ENCODE results near the gene NCBP3. TPM values are rescaled to one million over a fixed set of nuclear protein-coding genes. Genes with fewer than 3 reads are reported as not detected.

Gene NCBP3
- total and polyA plus RNA-seq, 9 of the 15 experiments (the other 6 are each of a cell fraction or from before 2014, with no cell fraction given) = 3.1 to 25.5 (median 20.5) TPM

DNA sequence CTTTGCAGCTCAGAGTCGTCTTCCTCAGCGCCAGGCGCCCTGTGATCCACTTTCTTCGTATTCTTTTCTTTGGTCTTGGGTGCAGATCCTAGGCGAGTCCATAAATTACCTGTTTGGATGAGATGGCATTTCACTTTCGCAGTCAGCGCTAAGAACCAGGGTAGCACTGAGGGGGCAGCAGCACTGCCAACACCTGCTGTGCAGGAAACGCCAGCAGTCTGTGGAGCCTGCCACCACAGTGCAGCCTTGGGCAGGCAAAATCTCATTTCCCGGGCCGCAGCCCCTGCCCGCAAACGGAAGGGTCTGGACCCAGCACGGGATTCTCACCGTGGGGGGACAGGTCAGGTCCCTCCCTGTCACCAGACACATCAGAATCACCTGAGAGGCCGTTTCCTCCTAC, 32.9 kb downstream of the NCBP3 start (continued):
- TF ChIP-seq ZNF274 (IDR thresholded peaks at IDR 0.05; ENCODE audit: borderline replicate concordance, low read depth, low read length) = no peak

DNA sequence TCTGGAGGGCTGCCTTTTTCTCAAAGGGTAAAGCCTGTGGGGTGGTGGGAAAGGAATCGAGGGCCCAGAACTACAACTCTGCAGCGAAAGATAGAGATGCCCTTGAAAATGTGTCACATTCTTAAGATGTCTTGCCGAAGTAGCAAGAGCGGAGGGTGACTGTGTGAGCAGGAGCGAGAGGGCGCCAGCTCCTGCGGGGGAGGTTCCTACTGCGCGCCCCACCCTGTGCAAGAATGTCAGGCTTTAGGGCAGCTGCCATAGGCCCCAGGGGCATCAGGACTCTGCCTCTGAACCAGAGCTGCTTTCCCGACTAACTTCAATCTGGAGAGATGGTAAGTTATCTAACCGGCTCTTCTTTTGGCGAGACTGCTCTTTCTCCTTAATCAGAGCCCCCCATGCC, 33.3 kb downstream of the NCBP3 start:
- 88% methylated on average over 8 of the region's 12 CpGs for WGBS (ENCODE audit: insufficient coverage, low coverage, missing lambda C conversion rate)
- no peak for TF ChIP-seq ZNF12 (CRISPR knock-in tag; IDR thresholded peaks at IDR 0.05)
- no peak for TF ChIP-seq ZC3H11A (IDR thresholded peaks at IDR 0.05; ENCODE audit: low read depth, low read length)
- TF ChIP-seq KLF10 (CRISPR knock-in tag; IDR thresholded peaks at IDR 0.05) = no peak
- no peak for TF ChIP-seq HDAC2 (IDR thresholded peaks at IDR 0.05)
- no peak for TF ChIP-seq ZFX (CRISPR knock-in tag; IDR thresholded peaks at IDR 0.05)
- TF ChIP-seq RFX1 (IDR thresholded peaks at IDR 0.05) = no peak
- no peak for TF ChIP-seq MTA2 (IDR thresholded peaks at IDR 0.05; ENCODE audit: low read depth)
- TF ChIP-seq SIX5 (IDR thresholded peaks at IDR 0.05; ENCODE audit: borderline replicate concordance in 1 of 2, insufficient read depth in 1 of 2, low read depth in 1 of 2, low read length in 2 of 2) = no peak
- no peak for TF ChIP-seq FOXP1 (CRISPR knock-in tag; IDR thresholded peaks at IDR 0.05)
- Histone ChIP-seq H3K4me1 (replicated peaks in 1 of 2; ENCODE audit: control insufficient read depth in 2 of 2, insufficient read depth in 2 of 2, low read length in 2 of 2) (no peaks in the 10 kb centered on the region; a peak in 1 of 5 replicates), H3K9me3 (replicated peaks; ENCODE audit: control insufficient read depth, insufficient read depth, low read depth, low read length) (no peaks in the 10 kb centered on the region), H3K27me3 (ENCODE audit: control insufficient read depth in 2 of 2, insufficient read depth in 2 of 2, low read length in 2 of 2) (no peaks in the 10 kb centered on the region), H4K20me1 (replicated peaks; ENCODE audit: control insufficient read depth, insufficient read depth, low read length) (no peaks in the 10 kb centered on the region), H3K79me2 (ENCODE audit: control insufficient read depth, insufficient read depth, low read length) (no peaks in the 10 kb centered on the region), H3K9me1 (ENCODE audit: control insufficient read depth, insufficient read depth, low read length) (no peaks in the 10 kb centered on the region), H3K4me3 (no peak overlapping the region), H2AFZ (ENCODE audit: low read depth, low read length) (no peak overlapping the region), H3K36me3 (ENCODE audit: control insufficient read depth, insufficient read depth, low read length) (peaks cover 76% of the 10 kb centered on the region; the same call in 2 of the 3 replicates), H3K27ac (ENCODE audit: extremely low read depth, low read depth, low read length) (no peak overlapping the region), H3K9ac (ENCODE audit: insufficient read depth in 1 of 2, low read depth in 2 of 2, low read length in 2 of 2) (no peak overlapping the region), H3K4me2 (ENCODE audit: insufficient read depth, low read length) (no peak overlapping the region)
- ChIA-PET POLR2A (interaction anchor here (1.0 kb wide), 1 partner anchor 12 kb away, joined by 3 read pairs; the partner anchor contains the start of gene ITGAE), CTCF (ENCODE audit: low intra/inter-chr PET ratio) (no interaction called here)
- ATAC-seq (no peak), FAIRE-seq (no peak), DNase-seq (ENCODE audit: extremely low read depth in 1 of 4, low spot score in 3 of 4) (no peak)
- no TSS peak for BruUV-seq (replicated peaks)
- in situ Hi-C loops (cut with MboI) = no loop called here
- intact Hi-C loops (cut with micrococcal nuclease) = no loop called here
